Fibroblast of gingiva (primary cell): ENCODE measurements around the gene ENPP7.
"Not testable (repeated sequence)": the region's sequence is repeated elsewhere in the genome, so short reads cannot be mapped to it uniquely, and the experiment has no call there.

Source experiments
- DNase-seq: peaks from one replicate; pipeline ENCODE4 v3.0.0-alpha.2; 2011; ENCODE audit warnings: low read depth

Gene ENPP7

GRCh38 chr17:79749156-79749815 lies 18.5 kb downstream of the ENPP7 start:
- DNase-seq = peak; percentile 70

- no peak for DNase-seq
Observed at GRCh38 chr17:79749958-79750357, 19.2 kb downstream of the ENPP7 start.

- DNase-seq = no peak
Observed at GRCh38 chr17:79750650-79751545, 20.2 kb downstream of the ENPP7 start.

- DNase-seq = no peak
Observed at GRCh38 chr17:79752175-79752574, 21.4 kb downstream of the ENPP7 start.

- DNase-seq = no peak
Observed at GRCh38 chr17:79754370-79754769, 23.6 kb downstream of the ENPP7 start.

- not testable (repeated sequence) for DNase-seq
Observed at GRCh38 chr17:79754903-79755302, 24.2 kb downstream of the ENPP7 start.

- DNase-seq = no peak
Observed at GRCh38 chr17:79755591-79755990, 24.8 kb downstream of the ENPP7 start.

- no peak for DNase-seq
Observed at GRCh38 chr17:79757140-79757745, 26.5 kb downstream of the ENPP7 start.

- DNase-seq = no peak
Observed at GRCh38 chr17:79758271-79758670, 27.5 kb downstream of the ENPP7 start.

GRCh38 chr17:79760197-79760906 lies 29.6 kb downstream of the ENPP7 start:
- no peak for DNase-seq

- DNase-seq = no peak
Observed at GRCh38 chr17:79761894-79762589, 31.3 kb downstream of the ENPP7 start.

- DNase-seq = no peak
Observed at GRCh38 chr17:79765708-79766107, 35.0 kb downstream of the ENPP7 start.

GRCh38 chr17:79769570-79770506 lies 39.1 kb downstream of the ENPP7 start:
- DNase-seq = no peak

- no peak for DNase-seq
Observed at GRCh38 chr17:79771276-79771675, 40.5 kb downstream of the ENPP7 start.

- not testable (repeated sequence) for DNase-seq
Observed at GRCh38 chr17:79772726-79773125, 42.0 kb downstream of the ENPP7 start.

GRCh38 chr17:79774561-79774975 lies 43.8 kb downstream of the ENPP7 start:
- no peak for DNase-seq

GRCh38 chr17:79775632-79776031 lies 44.9 kb downstream of the ENPP7 start:
- no peak for DNase-seq

GRCh38 chr17:79776376-79777119 lies 45.8 kb downstream of the ENPP7 start:
- no peak for DNase-seq

GRCh38 chr17:79777120-79777893 lies 46.6 kb downstream of the ENPP7 start:
- peak; percentile 20 for DNase-seq
